ENCODE results near the gene SLFNL1.

The SLFNL1 gene

DNA sequence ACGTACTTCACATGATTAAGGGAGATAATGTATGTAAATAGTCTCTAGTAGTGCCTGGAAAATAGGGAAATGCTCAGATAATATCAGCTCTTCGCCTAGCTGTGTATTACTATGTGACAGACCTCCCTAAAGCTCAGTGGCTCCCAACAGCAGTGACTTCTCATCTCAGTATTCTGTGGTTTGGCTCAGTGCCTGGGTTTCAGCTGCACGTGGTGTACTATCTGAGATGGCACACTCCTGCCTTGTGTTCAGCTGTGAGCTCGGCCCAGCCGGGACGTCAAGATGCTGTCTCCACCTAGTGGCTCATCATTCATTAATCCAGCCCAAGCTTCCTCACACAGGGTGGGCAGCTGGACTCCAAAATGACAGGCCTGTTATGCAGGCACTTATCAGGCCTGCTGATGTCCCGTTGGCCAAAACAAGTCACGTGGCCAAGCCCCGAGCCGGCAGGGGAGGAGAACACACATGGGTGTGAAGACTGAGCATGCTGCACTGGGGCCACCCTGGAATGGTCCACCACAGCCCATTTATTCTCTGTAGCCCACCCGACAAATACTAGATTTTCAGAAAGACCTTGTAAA, 17.8 kb downstream of the SLFNL1 start:
- TF ChIP-seq, protein P1, sequence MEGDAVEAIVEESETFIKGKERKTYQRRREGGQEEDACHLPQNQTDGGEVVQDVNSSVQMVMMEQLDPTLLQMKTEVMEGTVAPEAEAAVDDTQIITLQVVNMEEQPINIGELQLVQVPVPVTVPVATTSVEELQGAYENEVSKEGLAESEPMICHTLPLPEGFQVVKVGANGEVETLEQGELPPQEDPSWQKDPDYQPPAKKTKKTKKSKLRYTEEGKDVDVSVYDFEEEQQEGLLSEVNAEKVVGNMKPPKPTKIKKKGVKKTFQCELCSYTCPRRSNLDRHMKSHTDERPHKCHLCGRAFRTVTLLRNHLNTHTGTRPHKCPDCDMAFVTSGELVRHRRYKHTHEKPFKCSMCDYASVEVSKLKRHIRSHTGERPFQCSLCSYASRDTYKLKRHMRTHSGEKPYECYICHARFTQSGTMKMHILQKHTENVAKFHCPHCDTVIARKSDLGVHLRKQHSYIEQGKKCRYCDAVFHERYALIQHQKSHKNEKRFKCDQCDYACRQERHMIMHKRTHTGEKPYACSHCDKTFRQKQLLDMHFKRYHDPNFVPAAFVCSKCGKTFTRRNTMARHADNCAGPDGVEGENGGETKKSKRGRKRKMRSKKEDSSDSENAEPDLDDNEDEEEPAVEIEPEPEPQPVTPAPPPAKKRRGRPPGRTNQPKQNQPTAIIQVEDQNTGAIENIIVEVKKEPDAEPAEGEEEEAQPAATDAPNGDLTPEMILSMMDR (IDR thresholded peaks at IDR 0.05; ENCODE audit: low read length): peak; percentile 87
- TF ChIP-seq EZH2 (IDR thresholded peaks at IDR 0.05; ENCODE audit: borderline replicate concordance, low read length): no peak
- Histone ChIP-seq H3K4me3 (ENCODE audit: low read depth, low read length, poor library complexity, severe bottlenecking) (no peak overlapping the region), H3F3A (ENCODE audit: insufficient read depth, low read length) (0 out of 2 replicates have a peak, but pooled peaks cover 6% of the 10 kb centered on the region), H3K9ac (ENCODE audit: low read length) (peak overlapping the region; percentile 25; the same call in 1 of the 2 replicates), H3K36me3 (ENCODE audit: insufficient read depth, low read length) (peaks cover 91% of the 10 kb centered on the region), H2AFZ (ENCODE audit: low read length) (no peak overlapping the region), H3K4me2 (ENCODE audit: low read length) (peak overlapping the region; percentile 42; the same call in 1 of the 2 replicates), H3K9me2 (ENCODE audit: low read depth, low read length) (no peaks in the 10 kb centered on the region), H3K4me1 (ENCODE audit: insufficient read depth, low read length, severe bottlenecking) (peaks cover 22% of the 10 kb centered on the region), H3K79me2 (ENCODE audit: insufficient read depth, low read length) (no peaks in the 10 kb centered on the region), H4K20me1 (ENCODE audit: insufficient read depth, low read length) (no peaks in the 10 kb centered on the region), H3K9me3 (ENCODE audit: low read length) (no peaks in the 10 kb centered on the region), H3K27me3 (ENCODE audit: insufficient read depth, low read length) (no peaks in the 10 kb centered on the region), H3K27ac (ENCODE audit: low read depth, low read length, poor library complexity, severe bottlenecking) (peak overlapping the region; percentile 88)

DNA sequence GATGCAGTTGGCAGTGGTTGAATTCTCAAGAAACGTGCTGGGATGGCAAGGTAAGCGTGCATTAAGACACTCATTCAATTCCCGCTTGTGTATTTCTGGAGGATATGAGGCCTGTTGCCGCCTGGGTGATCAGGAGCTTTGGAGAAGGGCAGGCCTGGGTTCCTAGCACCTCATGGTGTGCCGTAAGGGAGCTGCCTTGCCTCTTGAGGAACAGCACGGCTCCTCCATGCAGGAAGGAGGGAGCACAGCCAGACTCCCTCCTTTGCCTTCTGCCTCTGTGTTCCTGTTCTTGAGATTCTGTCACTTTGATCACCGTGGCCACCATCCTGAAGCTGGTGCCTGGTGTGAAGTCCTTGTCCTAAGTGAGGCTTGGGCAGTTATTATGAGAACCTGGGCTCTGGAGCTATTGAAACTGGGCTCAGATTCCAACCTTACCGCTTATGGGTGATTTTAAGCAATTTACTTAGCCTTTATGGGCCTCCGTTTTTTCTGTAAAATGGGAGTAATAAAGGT, 18.3 kb downstream of the SLFNL1 start:
- H3K9me2 ChIP-seq (ENCODE audit: low read depth, low read length): no peaks in the 10 kb centered on the region
- peak overlapping the region; percentile 42; the same call in 1 of the 2 replicates for H3K4me2 ChIP-seq (ENCODE audit: low read length)
- H3K4me3 ChIP-seq (ENCODE audit: low read depth, low read length, poor library complexity, severe bottlenecking): no peak overlapping the region
- H3K27ac ChIP-seq (ENCODE audit: low read depth, low read length, poor library complexity, severe bottlenecking): peak overlapping the region; percentile 88
- peaks cover 22% of the 10 kb centered on the region for H3K4me1 ChIP-seq (ENCODE audit: insufficient read depth, low read length, severe bottlenecking)
- H2AFZ ChIP-seq (ENCODE audit: low read length): no peak overlapping the region
- TF ChIP-seq, protein P1 (IDR thresholded peaks at IDR 0.05; ENCODE audit: low read length): no peak
- TF ChIP-seq EZH2 (IDR thresholded peaks at IDR 0.05; ENCODE audit: borderline replicate concordance, low read length): no peak
- no peaks in the 10 kb centered on the region for H4K20me1 ChIP-seq (ENCODE audit: insufficient read depth, low read length)
- no peaks in the 10 kb centered on the region for H3K27me3 ChIP-seq (ENCODE audit: insufficient read depth, low read length)
- 0 out of 2 replicates have a peak, but pooled peaks cover 6% of the 10 kb centered on the region for H3F3A ChIP-seq (ENCODE audit: insufficient read depth, low read length)
- peak overlapping the region; percentile 25; the same call in 1 of the 2 replicates for H3K9ac ChIP-seq (ENCODE audit: low read length)
- no peaks in the 10 kb centered on the region for H3K9me3 ChIP-seq (ENCODE audit: low read length)
- no peaks in the 10 kb centered on the region for H3K79me2 ChIP-seq (ENCODE audit: insufficient read depth, low read length)
- peaks cover 91% of the 10 kb centered on the region for H3K36me3 ChIP-seq (ENCODE audit: insufficient read depth, low read length)

GRCh38 chr1:40998668-40999067, 22.9 kb downstream of the SLFNL1 start:
- Histone ChIP-seq H3K27ac (ENCODE audit: low read depth, low read length, poor library complexity, severe bottlenecking) (no peak overlapping the region), H3K79me2 (ENCODE audit: insufficient read depth, low read length) (no peaks in the 10 kb centered on the region), H3K27me3 (ENCODE audit: insufficient read depth, low read length) (no peaks in the 10 kb centered on the region), H2AFZ (ENCODE audit: low read length) (no peak overlapping the region), H3K4me1 (ENCODE audit: insufficient read depth, low read length, severe bottlenecking) (peaks cover 18% of the 10 kb centered on the region), H3K4me3 (ENCODE audit: low read depth, low read length, poor library complexity, severe bottlenecking) (no peak overlapping the region), H3K4me2 (ENCODE audit: low read length) (no peak overlapping the region), H3F3A (ENCODE audit: insufficient read depth, low read length) (0 out of 2 replicates have a peak, but pooled peaks cover 6% of the 10 kb centered on the region), H3K9me3 (ENCODE audit: low read length) (no peaks in the 10 kb centered on the region), H4K20me1 (ENCODE audit: insufficient read depth, low read length) (no peaks in the 10 kb centered on the region), H3K36me3 (ENCODE audit: insufficient read depth, low read length) (peaks cover 90% of the 10 kb centered on the region), H3K9ac (ENCODE audit: low read length) (no peak overlapping the region), H3K9me2 (ENCODE audit: low read depth, low read length) (no peaks in the 10 kb centered on the region)
- TF ChIP-seq, protein P1 (IDR thresholded peaks at IDR 0.05; ENCODE audit: low read length): no peak
- no peak for TF ChIP-seq EZH2 (IDR thresholded peaks at IDR 0.05; ENCODE audit: borderline replicate concordance, low read length)
